HepG2 (cell line): ENCODE results near the gene ZNF367. TPM values are rescaled to one million over a fixed set of nuclear protein-coding genes. Genes with fewer than 3 reads are reported as not detected.

Source experiments
- ATF1 ChIP-seq: IDR thresholded peaks from 2 replicates; pipeline ENCODE4 v1.6.1; 2016; ENCODE audit warnings: mild to moderate bottlenecking, control low read depth
- BRD4 ChIP-seq: sonication (generic); formaldehyde crosslinking; IDR thresholded peaks from 2 replicates; pipeline ENCODE4 v1.4.0; 2020; ENCODE audit warnings: missing genetic modification reagents
- CEBPB ChIP-seq: IDR thresholded peaks from 2 replicates; pipeline ENCODE4 v1.6.1; 2011; ENCODE audit warnings: low read depth, low read length, improper control_type of control experiment, borderline replicate concordance
- ESRRA ChIP-seq: sonication (generic); formaldehyde crosslinking; IDR thresholded peaks from 2 replicates; pipeline ENCODE4 v1.5.1; 2020; ENCODE audit warnings: mild to moderate bottlenecking, low read depth, missing genetic modification reagents
- HDAC6 ChIP-seq: fragments of 200-600 bp; sonication (generic); IDR thresholded peaks from 2 replicates; pipeline ENCODE4 v1.7.0; 2017; ENCODE audit warnings: mild to moderate bottlenecking, antibody characterized with exemption, low read length, low read depth
- NFKBIZ ChIP-seq: IDR thresholded peaks from 2 replicates; pipeline ENCODE4 v1.6.1; 2018; ENCODE audit warnings: missing genetic modification reagents, missing compliant biosample characterization
- PAF1 ChIP-seq: IDR thresholded peaks from 2 replicates; pipeline ENCODE4 v1.6.1; 2016; ENCODE audit warnings: missing genetic modification reagents, missing compliant biosample characterization
- PHF21A ChIP-seq: sonication (generic); formaldehyde crosslinking; IDR thresholded peaks from 2 replicates; pipeline ENCODE4 v1.5.0; 2020; ENCODE audit warnings: mild to moderate bottlenecking, missing genetic modification reagents
- PTBP1 ChIP-seq: fragments of 200-400 bp; formaldehyde crosslinking; IDR thresholded peaks from 2 replicates; pipeline ENCODE4 v1.6.1; 2018; ENCODE audit warnings: low read length, low read depth; ENCODE audit not compliant: poor library complexity, severe bottlenecking
- TAF1 ChIP-seq: sonication (generic); formaldehyde crosslinking; IDR thresholded peaks from 2 replicates; pipeline ENCODE4 v1.4.0; 2020; ENCODE audit warnings: missing genetic modification reagents
- ZBTB7A ChIP-seq: sonication (generic); formaldehyde crosslinking; IDR thresholded peaks from 2 replicates; pipeline ENCODE4 v1.8.0; 2022; ENCODE audit warnings: mild to moderate bottlenecking, missing genetic modification reagents
- ZFAT ChIP-seq: sonication (generic); formaldehyde crosslinking; conservative IDR thresholded peaks from 2 replicates; pipeline ENCODE4 v1.8.1; 2023; ENCODE audit warnings: missing genetic modification reagents, inconsistent platforms
- ZNF24 ChIP-seq: fragments of 450-650 bp; IDR thresholded peaks from 2 replicates; pipeline ENCODE4 v1.6.1; 2017; ENCODE audit warnings: antibody characterized with exemption, mild to moderate bottlenecking
- ZNF292 ChIP-seq: sonication (generic); formaldehyde crosslinking; IDR thresholded peaks from 2 replicates; pipeline ENCODE4 v1.8.1; 2022; ENCODE audit warnings: mild to moderate bottlenecking, low read depth, missing genetic modification reagents, borderline replicate concordance
- ZNF3 ChIP-seq: IDR thresholded peaks from 2 replicates; pipeline ENCODE4 v1.7.0; 2017; ENCODE audit warnings: inconsistent platforms
- ZNF317 ChIP-seq: sonication (generic); formaldehyde crosslinking; IDR thresholded peaks from 2 replicates; pipeline ENCODE4 v1.5.0; 2020; ENCODE audit warnings: mild to moderate bottlenecking, missing genetic modification reagents
- ZNF530 ChIP-seq: sonication (generic); formaldehyde crosslinking; IDR thresholded peaks from 2 replicates; pipeline ENCODE4 v1.5.0; 2020; ENCODE audit warnings: low read depth, mild to moderate bottlenecking, missing genetic modification reagents
- ZNF605 ChIP-seq: sonication (generic); formaldehyde crosslinking; IDR thresholded peaks from 2 replicates; pipeline ENCODE4 v1.8.0; 2022; ENCODE audit warnings: mild to moderate bottlenecking, missing genetic modification reagents
- ZNF670 ChIP-seq: sonication (generic); formaldehyde crosslinking; IDR thresholded peaks from 2 replicates; pipeline ENCODE4 v1.8.0; 2022; ENCODE audit warnings: mild to moderate bottlenecking, missing genetic modification reagents, borderline replicate concordance
- ZNF709 ChIP-seq: sonication (generic); formaldehyde crosslinking; IDR thresholded peaks from 2 replicates; pipeline ENCODE4 v1.5.0; 2020; ENCODE audit warnings: mild to moderate bottlenecking, missing genetic modification reagents
- ZNF737 ChIP-seq: sonication (generic); formaldehyde crosslinking; IDR thresholded peaks from 2 replicates; pipeline ENCODE4 v1.5.0; 2020; ENCODE audit warnings: missing genetic modification reagents, mild to moderate bottlenecking, borderline replicate concordance
- ZZZ3 ChIP-seq: sonication (generic); formaldehyde crosslinking; IDR thresholded peaks from 2 replicates; pipeline ENCODE4 v1.4.0; 2020; ENCODE audit warnings: missing genetic modification reagents, mild to moderate bottlenecking, borderline replicate concordance
- polyA plus RNA-seq, 8 experiments: library from polyadenylated mRNA; depleted of rRNA in 3 of 8; stranded (reverse) in 7 of 8; unstranded in 1 of 8; fragments of >200 nt; fragmentation: Illumina TruSeq in 4 of 8; extraction: Trizol in 4 of 8; gene quantifications; 2 replicates each; pipeline versions ENCODE4 v1.2.1 to v1.2.3, GENCODE V29; 2011 to 2016; ENCODE audit warnings: low read depth in 4 of 8, missing spikeins in 1 of 8, mixed read lengths in 1 of 8; ENCODE audit not compliant: insufficient read depth in 1 of 8
- total RNA-seq, 5 experiments: library from RNA; depleted of rRNA; stranded (reverse); fragments of >200 nt; fragmentation: Illumina TruSeq; extraction: Trizol; gene quantifications; 2 replicates each; pipeline ENCODE4 v1.2.3, GENCODE V29; 2016; ENCODE audit warnings: low read depth in 1 of 5
- TF ChIP-seq, protein P1 (sequence below): sonication (generic); formaldehyde crosslinking; IDR thresholded peaks from 2 replicates; pipeline ENCODE4 v1.4.0; 2020; ENCODE audit warnings: missing genetic modification reagents, borderline replicate concordance
- TF ChIP-seq, protein P2 (sequence below): sonication (generic); formaldehyde crosslinking; IDR thresholded peaks from 2 replicates; pipeline ENCODE4 v1.5.1; 2020; ENCODE audit warnings: missing genetic modification reagents, mild to moderate bottlenecking, borderline replicate concordance
- TF ChIP-seq, protein P3 (sequence below): sonication (generic); formaldehyde crosslinking; IDR thresholded peaks from 2 replicates; pipeline ENCODE4 v1.4.0; 2020; ENCODE audit warnings: mild to moderate bottlenecking, missing genetic modification reagents

ZNF367 gene
- total and polyA plus RNA-seq, 2 of the 13 experiments (the other 11 are each of a cell fraction or from before 2014, with no cell fraction given), result 2.9 to 7.7 TPM

DNA sequence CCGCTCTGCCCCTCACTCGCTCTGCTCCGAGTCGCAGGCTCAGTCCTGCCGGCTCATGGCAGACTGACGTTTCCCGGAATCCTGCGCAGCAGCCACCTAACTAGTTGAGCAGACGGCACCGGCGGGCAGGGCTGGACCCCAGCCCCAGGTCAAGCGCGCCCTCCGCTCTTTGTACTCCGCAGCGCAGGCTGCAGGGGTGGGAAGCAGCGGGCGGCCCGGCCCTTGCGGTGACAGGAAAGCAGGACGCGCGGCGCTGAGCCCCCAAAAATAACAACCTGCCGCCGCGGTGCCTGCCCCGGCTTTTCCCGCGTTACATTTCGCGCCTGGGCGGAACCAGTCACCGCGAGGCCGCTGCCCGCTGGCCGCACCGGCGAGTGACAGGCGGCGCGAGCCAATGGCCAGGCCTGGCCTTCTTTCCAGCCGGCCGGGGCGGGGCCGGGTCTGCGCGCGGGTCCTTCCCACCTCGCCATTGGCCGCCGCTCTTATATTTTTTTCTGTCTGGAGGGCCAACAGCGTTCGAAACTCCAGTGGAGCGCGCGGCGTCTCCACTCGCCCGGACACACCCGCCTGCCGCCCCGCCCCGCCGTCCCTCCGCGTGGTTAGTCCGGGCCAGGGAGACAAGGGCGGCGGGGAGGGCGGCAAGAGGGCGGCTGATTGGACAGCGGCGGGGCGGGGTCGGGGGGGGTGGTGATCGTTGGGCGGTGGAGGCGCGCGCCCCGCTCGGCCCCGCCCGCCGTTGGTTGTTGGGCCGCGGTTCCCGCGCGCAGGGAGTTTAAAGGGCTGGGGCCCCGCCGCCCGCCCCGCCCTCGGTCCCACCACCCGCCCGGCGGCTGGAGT lies at the start of gene ZNF367 (continued):
- TF ChIP-seq HDAC6 (no peak), ZZZ3 (no peak), ZNF292 (CRISPR knock-in tag) (no peak), ZNF317 (no peak), PAF1 (no peak), BRD4 (no peak), ZNF24 (no peak), ZFAT (no peak), ZNF737 (CRISPR knock-in tag) (no peak), ZNF670 (CRISPR knock-in tag) (no peak), ZNF3 (CRISPR knock-in tag) (no peak), TAF1 (CRISPR knock-in tag) (peak; percentile 65; the same call in 1 of the 2 replicates), CEBPB (no peak), ZNF530 (no peak), ZNF709 (CRISPR knock-in tag) (no peak), PHF21A (peak; percentile 27; the same call in 1 of the 2 replicates), ZBTB7A (CRISPR knock-in tag) (no peak), PTBP1 (no peak), ESRRA (CRISPR knock-in tag) (no peak), ATF1 (CRISPR knock-in tag) (no peak), ZNF605 (CRISPR knock-in tag) (peak; percentile 60), NFKBIZ (CRISPR knock-in tag) (no peak)
- TF ChIP-seq, protein P1, sequence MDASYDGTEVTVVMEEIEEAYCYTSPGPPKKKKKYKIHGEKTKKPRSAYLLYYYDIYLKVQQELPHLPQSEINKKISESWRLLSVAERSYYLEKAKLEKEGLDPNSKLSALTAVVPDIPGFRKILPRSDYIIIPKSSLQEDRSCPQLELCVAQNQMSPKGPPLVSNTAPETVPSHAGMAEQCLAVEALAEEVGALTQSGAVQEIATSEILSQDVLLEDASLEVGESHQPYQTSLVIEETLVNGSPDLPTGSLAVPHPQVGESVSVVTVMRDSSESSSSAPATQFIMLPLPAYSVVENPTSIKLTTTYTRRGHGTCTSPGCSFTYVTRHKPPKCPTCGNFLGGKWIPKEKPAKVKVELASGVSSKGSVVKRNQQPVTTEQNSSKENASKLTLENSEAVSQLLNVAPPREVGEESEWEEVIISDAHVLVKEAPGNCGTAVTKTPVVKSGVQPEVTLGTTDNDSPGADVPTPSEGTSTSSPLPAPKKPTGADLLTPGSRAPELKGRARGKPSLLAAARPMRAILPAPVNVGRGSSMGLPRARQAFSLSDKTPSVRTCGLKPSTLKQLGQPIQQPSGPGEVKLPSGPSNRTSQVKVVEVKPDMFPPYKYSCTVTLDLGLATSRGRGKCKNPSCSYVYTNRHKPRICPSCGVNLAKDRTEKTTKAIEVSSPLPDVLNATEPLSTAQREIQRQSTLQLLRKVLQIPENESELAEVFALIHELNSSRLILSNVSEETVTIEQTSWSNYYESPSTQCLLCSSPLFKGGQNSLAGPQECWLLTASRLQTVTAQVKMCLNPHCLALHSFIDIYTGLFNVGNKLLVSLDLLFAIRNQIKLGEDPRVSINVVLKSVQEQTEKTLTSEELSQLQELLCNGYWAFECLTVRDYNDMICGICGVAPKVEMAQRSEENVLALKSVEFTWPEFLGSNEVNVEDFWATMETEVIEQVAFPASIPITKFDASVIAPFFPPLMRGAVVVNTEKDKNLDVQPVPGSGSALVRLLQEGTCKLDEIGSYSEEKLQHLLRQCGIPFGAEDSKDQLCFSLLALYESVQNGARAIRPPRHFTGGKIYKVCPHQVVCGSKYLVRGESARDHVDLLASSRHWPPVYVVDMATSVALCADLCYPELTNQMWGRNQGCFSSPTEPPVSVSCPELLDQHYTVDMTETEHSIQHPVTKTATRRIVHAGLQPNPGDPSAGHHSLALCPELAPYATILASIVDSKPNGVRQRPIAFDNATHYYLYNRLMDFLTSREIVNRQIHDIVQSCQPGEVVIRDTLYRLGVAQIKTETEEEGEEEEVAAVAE (CRISPR knock-in tag), result no peak
- TF ChIP-seq, protein P2, sequence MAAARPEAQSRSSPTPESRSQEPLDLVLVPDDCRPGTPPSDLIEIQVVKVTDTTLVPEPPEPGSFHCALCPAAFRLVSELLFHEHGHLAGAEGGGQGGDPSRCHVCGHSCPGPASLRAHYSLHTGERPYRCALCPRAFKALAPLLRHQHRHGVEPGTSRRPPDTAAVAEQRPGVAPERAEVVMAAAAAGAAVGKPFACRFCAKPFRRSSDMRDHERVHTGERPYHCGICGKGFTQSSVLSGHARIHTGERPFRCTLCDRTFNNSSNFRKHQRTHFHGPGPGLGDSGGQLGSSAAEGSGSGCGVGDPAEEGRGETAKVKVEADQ (CRISPR knock-in tag), result 0 out of 2 replicates have a peak, but pooled peaks have one; percentile 43
- TF ChIP-seq, protein P3, sequence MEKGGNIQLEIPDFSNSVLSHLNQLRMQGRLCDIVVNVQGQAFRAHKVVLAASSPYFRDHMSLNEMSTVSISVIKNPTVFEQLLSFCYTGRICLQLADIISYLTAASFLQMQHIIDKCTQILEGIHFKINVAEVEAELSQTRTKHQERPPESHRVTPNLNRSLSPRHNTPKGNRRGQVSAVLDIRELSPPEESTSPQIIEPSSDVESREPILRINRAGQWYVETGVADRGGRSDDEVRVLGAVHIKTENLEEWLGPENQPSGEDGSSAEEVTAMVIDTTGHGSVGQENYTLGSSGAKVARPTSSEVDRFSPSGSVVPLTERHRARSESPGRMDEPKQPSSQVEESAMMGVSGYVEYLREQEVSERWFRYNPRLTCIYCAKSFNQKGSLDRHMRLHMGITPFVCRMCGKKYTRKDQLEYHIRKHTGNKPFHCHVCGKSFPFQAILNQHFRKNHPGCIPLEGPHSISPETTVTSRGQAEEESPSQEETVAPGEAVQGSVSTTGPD (CRISPR knock-in tag), result no peak
